Measurements from ENCODE around the gene CFDP1. TPM values are rescaled to one million over a fixed set of nuclear protein-coding genes. Genes with fewer than 3 reads are reported as not detected.

CFDP1 gene
- total and polyA plus RNA-seq, 2 of the 13 experiments (the other 11 are each of a cell fraction or from before 2014, with no cell fraction given): 78.6 to 153 TPM

- TF ChIP-seq ZIK1 (CRISPR knock-in tag; IDR thresholded peaks at IDR 0.05; ENCODE audit: borderline replicate concordance, low read depth) (no peak), ZNF552 (CRISPR knock-in tag; IDR thresholded peaks at IDR 0.05; ENCODE audit: borderline replicate concordance) (no peak), ZNF33A (CRISPR knock-in tag; IDR thresholded peaks at IDR 0.05; ENCODE audit: borderline replicate concordance) (0 out of 2 replicates have a peak, but pooled peaks have one; percentile 79), PHF8 (CRISPR knock-in tag; IDR thresholded peaks at IDR 0.05) (no peak; the same call in 1 of the 2 replicates), REPIN1 (CRISPR knock-in tag; IDR thresholded peaks at IDR 0.05; ENCODE audit: borderline replicate concordance, low read depth) (peak; percentile 27; the same call in 1 of the 2 replicates), ZNF432 (CRISPR knock-in tag; IDR thresholded peaks at IDR 0.05; ENCODE audit: borderline replicate concordance) (no peak), GPN1 (CRISPR knock-in tag; IDR thresholded peaks at IDR 0.05; ENCODE audit: borderline replicate concordance) (0 out of 2 replicates have a peak, but pooled peaks have one; percentile 44), ZSCAN9 (CRISPR knock-in tag; IDR thresholded peaks at IDR 0.05; ENCODE audit: borderline replicate concordance) (peak; percentile 50), ZNF879 (CRISPR knock-in tag; IDR thresholded peaks at IDR 0.05) (no peak), SUZ12 (IDR thresholded peaks at IDR 0.05; ENCODE audit: low read depth, low read length) (no peak), SIN3B (IDR thresholded peaks at IDR 0.05; ENCODE audit: low read length) (0 out of 2 replicates have a peak, but pooled peaks have one; percentile 40), NFE2 (CRISPR knock-in tag; IDR thresholded peaks at IDR 0.05) (no peak), RFX5 (IDR thresholded peaks at IDR 0.05; ENCODE audit: low read depth, low read length) (no peak), TCF7L2 (IDR thresholded peaks at IDR 0.05; ENCODE audit: low read depth, low read length) (no peak), AGO2 (optimal IDR thresholded peaks at IDR 0.05; ENCODE audit: low read depth, low read length) (no peak), NONO (IDR thresholded peaks at IDR 0.05) (no peak), NONO (CRISPR knock-in tag; conservative IDR thresholded peaks at IDR 0.05) (peak; percentile 49; the same call in 1 of the 2 replicates), ZNF326 (CRISPR knock-in tag; IDR thresholded peaks at IDR 0.05; ENCODE audit: borderline replicate concordance) (no peak; the same call in 1 of the 2 replicates), MIER3 (CRISPR knock-in tag; IDR thresholded peaks at IDR 0.05; ENCODE audit: borderline replicate concordance) (no peak; the same call in 1 of the 2 replicates), ZNF850 (CRISPR knock-in tag; conservative IDR thresholded peaks at IDR 0.05) (no peak), TBX2 (CRISPR knock-in tag; IDR thresholded peaks at IDR 0.05; ENCODE audit: borderline replicate concordance) (peak; percentile 47; the same call in 1 of the 2 replicates), FOSL2 (CRISPR knock-in tag; IDR thresholded peaks at IDR 0.05) (peak; percentile 5; the same call in 1 of the 2 replicates), SOX5 (CRISPR knock-in tag; IDR thresholded peaks at IDR 0.05; ENCODE audit: borderline replicate concordance) (no peak; the same call in 1 of the 2 replicates), RXRB (CRISPR knock-in tag; IDR thresholded peaks at IDR 0.05; ENCODE audit: borderline replicate concordance) (0 out of 2 replicates have a peak, but pooled peaks have one; percentile 7), FOXK2 (IDR thresholded peaks at IDR 0.05) (0 out of 2 replicates have a peak, but pooled peaks have one; percentile 29), ZNF766 (CRISPR knock-in tag; IDR thresholded peaks at IDR 0.05; ENCODE audit: borderline replicate concordance) (peak; percentile 27; the same call in 1 of the 2 replicates), SRF (IDR thresholded peaks at IDR 0.05; ENCODE audit: low read depth, low read length) (no peak), ZNF639 (CRISPR knock-in tag; conservative IDR thresholded peaks at IDR 0.05) (0 out of 2 replicates have a peak, but pooled peaks have one; percentile 20), ATF3 (CRISPR knock-in tag; IDR thresholded peaks at IDR 0.05) (no peak), KDM3A (CRISPR knock-in tag; IDR thresholded peaks at IDR 0.05; ENCODE audit: low read depth) (0 out of 2 replicates have a peak, but pooled peaks have one; percentile 49), ATRX (CRISPR knock-in tag; IDR thresholded peaks at IDR 0.05; ENCODE audit: borderline replicate concordance) (no peak), AHR (CRISPR knock-in tag; IDR thresholded peaks at IDR 0.05) (no peak), FOXK1 (CRISPR knock-in tag; IDR thresholded peaks at IDR 0.05; ENCODE audit: borderline replicate concordance, low read depth) (no peak)
Measured at GRCh38 chr16:75433732-75434413, 570 bp upstream of the CFDP1 start (continued).

All from HepG2 (cell line).